Hematopoietic multipotent progenitor cell treated with erythropoietin and hydrocortisone succinate and interleukin-3 and kit ligand, for 8 days (in vitro differentiated cells): ENCODE data around the gene CHP2.
"Not testable (repeated sequence)": the region's sequence is repeated elsewhere in the genome, so short reads cannot be mapped to it uniquely, and the experiment has no call there.

Source experiments
- DNase-seq: peaks from one replicate; pipeline ENCODE4 v3.0.0-alpha.2; 2015

Gene CHP2

GRCh38 chr16:23748630-23749029 lies 6.2 kb upstream of the CHP2 start:
- no peak for DNase-seq

DNA sequence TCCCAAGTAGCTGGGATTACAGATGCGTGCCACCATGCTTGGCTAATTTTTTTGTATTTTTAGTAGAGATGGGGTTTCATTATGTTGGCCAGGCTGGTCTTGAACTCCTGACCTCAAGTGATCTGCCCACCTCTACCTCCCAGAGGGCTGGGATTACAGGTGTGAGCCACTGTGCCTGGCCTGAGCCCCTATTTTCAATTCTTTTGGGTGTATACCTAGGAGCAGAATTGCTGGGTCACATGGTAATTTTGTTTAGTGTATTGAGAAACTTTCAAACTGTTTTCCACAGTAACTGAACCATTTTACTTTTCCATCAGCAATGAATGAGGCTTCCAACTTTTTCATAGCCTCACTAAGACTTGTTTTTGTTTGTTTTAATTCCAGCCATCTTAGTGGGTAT lies 3.8 kb upstream of the CHP2 start:
- not testable (repeated sequence) for DNase-seq

DNA sequence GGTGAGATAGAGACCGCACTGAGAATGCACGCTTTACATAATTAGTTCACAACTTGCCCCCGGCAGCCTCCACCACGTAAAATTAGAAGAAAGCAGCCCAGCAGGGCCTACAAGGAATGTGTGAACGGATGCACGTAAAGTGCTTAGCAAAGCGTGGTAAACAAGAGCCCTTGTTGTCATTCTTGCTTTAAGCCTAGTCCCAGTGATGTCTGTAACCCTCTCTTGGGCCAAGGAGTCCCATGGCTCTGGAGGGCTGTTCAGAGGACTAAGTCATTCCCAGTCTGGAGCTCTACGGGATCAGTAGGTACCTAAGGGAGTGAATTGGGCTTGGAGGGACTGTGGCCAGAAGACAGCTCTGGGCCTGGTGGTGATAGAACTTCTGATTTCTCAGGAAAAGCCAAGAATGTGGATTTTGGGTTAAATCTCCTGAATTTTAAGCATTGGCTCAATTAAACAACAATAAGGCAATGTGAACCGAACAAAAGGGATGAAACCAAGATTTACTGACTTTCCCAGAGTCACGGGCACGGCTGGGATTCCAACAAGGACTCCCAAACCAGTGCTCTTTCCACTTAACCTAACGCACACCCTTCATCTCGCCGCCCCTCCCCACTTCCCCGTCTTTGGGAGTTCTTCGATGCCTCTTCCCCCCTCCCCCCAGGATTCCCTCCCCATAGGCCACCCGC lies 775 bp upstream of the CHP2 start:
- no peak for DNase-seq

- no peak for DNase-seq
Measured at GRCh38 chr16:23755484-23755809, 621 bp downstream of the CHP2 start.

- DNase-seq = no peak
Measured at GRCh38 chr16:23757116-23757515, 2.3 kb downstream of the CHP2 start.

DNA sequence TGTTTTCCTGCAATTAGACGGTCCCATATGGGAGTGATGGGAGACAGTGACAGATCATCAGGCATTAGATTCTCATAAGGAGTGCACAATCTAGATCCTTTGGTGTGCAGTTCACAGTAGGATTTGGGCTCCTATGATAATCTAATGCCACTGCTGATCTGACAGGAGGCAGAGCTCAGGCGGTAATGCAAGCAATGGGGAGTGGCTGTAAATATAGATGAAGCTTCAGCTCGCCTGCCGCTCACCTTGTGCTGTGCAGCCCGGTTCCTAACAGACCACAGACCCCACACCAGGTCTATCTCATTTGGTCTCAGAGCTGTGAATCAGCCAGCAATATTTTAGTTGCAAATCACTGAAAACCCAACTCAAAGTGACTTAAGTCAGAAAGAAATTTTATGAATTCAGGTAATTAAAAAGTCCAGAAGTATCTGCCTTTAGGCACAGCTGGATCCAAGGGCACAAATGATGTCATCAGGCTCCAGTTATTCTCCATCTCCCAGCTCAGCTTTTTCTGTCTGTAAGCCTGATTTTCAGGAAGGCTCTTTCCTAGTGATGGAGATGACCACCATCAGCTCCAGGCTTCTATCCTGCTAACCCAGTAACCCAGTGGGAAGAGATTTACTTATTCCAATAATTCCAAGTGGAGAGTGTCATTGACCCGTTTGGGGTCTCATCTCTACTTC lies 3.3 kb downstream of the CHP2 start:
- no peak for DNase-seq

- DNase-seq = no peak
Measured at GRCh38 chr16:23765933-23766332, 11.1 kb downstream of the CHP2 start.

DNA sequence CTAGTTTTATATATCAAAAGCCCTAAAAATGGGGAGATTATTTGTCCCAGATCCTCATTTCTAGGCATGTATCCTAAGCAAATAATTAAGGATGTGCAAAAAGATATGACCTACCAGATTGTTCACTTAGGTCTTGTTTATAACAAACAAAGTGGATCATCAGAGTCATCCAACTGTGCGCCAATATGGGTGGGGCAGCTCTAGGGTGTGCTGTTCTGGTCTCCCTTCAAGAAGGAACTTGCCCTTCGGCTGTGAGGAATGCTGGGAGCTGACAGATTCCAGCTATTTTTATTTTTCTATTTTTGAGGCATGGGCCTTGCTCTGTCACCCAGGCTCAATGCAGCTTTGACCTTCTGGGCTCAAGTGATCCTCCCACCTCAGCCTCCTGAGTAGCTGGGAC lies 13.8 kb downstream of the CHP2 start:
- no peak for DNase-seq

DNA sequence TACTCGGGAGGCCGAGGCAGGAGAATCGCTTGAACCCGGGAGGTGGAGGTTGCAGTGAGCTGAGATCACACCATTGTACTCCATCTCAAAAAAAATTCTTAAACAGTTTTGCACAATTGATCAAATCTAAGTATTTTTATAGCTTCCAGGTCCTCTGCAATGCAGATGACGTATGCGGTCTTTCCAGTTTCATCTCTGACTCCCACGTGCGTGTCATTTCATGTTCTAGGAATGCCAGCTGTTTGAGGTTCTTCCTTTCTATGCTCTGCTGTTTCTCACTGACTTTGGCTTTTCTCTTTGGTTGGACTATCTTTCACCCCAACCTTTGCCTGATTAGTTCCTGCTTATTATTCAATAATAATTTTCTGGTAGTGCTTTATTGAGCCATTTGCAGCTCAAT lies 16.2 kb downstream of the CHP2 start:
- DNase-seq = no peak

- DNase-seq = no peak
Measured at GRCh38 chr16:23771642-23772041, 16.8 kb downstream of the CHP2 start.

DNA sequence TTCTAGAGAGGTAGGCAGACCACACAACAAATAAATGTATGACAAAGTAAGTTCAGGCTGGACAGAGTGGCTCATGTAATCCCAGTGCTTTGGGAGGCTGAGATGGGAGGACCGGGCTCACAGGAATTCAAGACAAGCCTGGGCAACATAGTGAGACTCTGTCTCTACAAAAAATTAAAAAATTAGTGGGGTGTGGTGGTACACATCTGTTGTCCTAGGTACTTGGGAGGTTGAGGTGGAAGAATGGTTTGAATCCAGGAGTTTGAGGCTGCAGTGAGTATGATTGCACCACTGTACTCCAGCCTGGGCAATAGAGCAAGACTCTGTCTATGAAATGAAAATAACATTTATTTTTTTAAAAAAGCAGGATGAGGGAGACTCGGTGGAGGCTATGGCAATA lies 18.5 kb downstream of the CHP2 start:
- DNase-seq = no peak

- no peak for DNase-seq
Measured at GRCh38 chr16:23781176-23781575, 26.4 kb downstream of the CHP2 start.

DNA sequence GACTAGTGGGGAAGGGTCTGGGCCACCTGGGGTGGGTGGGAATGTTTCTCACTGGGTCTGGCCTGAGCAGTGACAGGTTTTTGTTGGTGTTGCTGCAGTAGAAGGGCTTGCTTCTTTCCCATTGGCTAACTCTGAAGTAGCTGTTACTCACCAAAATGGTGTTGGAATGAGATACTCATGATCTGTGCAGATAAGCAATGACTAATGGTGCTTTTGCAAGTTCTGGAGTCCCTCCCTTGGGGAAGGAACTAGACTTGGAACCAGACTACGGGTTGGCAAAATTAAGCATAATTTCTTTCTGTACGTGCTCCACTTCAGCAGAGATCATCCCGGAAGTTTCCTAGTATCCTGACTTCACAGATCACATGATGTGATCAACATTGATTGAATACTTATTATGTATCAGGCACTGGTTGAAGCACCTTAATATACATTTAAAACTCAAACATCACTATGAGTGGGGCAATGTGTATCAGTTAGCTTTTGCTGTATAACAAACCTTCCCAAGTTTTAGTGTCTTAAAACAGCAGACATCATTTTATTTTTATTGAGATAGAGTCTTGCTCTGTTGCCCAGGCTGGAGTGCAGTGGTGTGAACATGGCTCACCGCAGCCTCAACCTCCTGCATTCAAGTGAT lies 30.1 kb downstream of the CHP2 start:
- DNase-seq = peak; percentile 81

DNA sequence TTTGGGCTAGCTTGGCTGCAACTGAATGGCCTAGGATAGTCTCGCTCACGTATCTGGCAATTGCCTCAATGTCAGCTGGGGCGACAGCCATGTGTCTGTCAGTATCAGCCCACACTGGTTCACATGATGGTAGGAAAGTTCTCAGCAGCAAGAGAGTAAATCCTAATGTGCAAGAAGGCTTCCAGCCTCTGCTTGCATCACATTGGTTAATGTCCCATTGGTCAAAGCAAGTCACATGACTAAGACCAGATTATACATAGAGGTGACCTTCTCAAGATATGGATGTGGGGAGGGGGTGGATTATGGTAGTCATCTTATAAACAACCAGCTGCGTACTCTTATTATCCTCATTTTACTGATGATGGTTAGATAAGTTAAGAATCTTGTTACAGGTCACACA lies 31.0 kb downstream of the CHP2 start:
- no peak for DNase-seq

DNA sequence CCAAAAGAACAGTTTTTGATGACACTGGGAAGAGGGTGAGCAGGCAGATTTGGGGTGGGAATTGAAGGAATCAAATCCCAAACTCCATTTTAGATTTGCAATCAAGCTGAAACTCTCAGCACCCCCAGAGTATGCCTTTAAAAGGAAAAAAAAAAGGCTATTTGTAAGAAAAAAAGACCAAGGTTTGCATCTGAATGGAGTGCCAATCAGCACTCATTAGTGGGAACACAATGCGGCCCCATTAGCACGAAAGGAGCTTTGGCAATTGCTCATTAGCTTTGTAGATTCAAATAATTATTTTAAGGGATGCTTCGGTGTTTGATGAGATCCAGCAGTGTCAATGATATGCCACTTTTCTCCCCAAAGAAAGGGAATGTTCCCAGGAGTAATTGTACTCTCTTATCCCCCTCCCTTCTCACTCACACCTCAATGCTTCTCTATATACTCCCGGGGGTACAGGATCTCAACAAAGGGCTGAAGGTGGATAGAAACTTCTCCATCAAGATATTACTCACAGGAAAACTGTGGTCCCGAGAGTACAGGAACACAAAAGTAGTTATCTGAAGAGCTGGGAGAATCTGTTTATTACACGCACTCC lies 32.2 kb downstream of the CHP2 start:
- no peak for DNase-seq

- no peak for DNase-seq
Measured at GRCh38 chr16:23788685-23789084, 33.9 kb downstream of the CHP2 start.

- DNase-seq = no peak
Measured at GRCh38 chr16:23795378-23795777, 40.6 kb downstream of the CHP2 start.

GRCh38 chr16:23796941-23797340 lies 42.1 kb downstream of the CHP2 start:
- DNase-seq = no peak

- DNase-seq = peak; percentile 78
Measured at GRCh38 chr16:23801378-23801777, 46.6 kb downstream of the CHP2 start.

- no peak for DNase-seq
Measured at GRCh38 chr16:23802776-23803175, 48.0 kb downstream of the CHP2 start.

- peak; percentile 77 for DNase-seq
Measured at GRCh38 chr16:23803591-23804123, 48.8 kb downstream of the CHP2 start.

- no peak for DNase-seq
Measured at GRCh38 chr16:23807028-23807427, 52.2 kb downstream of the CHP2 start.
